Suprapubic skin (tissue), 4 donors: ENCODE data around the gene KIF3C. TPM values are rescaled to one million over a fixed set of nuclear protein-coding genes. Genes with fewer than 3 reads are reported as not detected.

Source experiments
- DNase-seq, 2 donors: peaks; one replicate each; pipeline ENCODE4 v3.0.0-alpha.2; 2019; ENCODE audit warnings: low spot score in 2 of 2
- H3K27ac ChIP-seq: fragments of 200-600 bp; sonication (generic); one replicate; pipeline ENCODE4 v1.5.1; 2019
- H3K27me3 ChIP-seq: fragments of 200-600 bp; sonication (generic); one replicate; pipeline ENCODE4 v1.5.1; 2019
- H3K36me3 ChIP-seq: fragments of 200-600 bp; sonication (generic); one replicate; pipeline ENCODE4 v1.5.1; 2019
- H3K4me1 ChIP-seq: fragments of 200-600 bp; sonication (generic); one replicate; pipeline ENCODE4 v1.5.1; 2019
- H3K4me3 ChIP-seq: fragments of 200-600 bp; sonication (generic); one replicate; pipeline ENCODE4 v1.5.1; 2019; ENCODE audit warnings: mild to moderate bottlenecking
- H3K9me3 ChIP-seq: fragments of 200-600 bp; sonication (generic); one replicate; pipeline ENCODE4 v1.5.1; 2019
- EP300 ChIP-seq: sonication (generic); formaldehyde crosslinking; IDR thresholded peaks from one replicate; pipeline ENCODE4 v1.6.1; 2017; ENCODE audit warnings: antibody characterized with exemption
- POLR2A ChIP-seq, 2 donors: fragments of 450-650 bp; IDR thresholded peaks; one replicate each; pipeline ENCODE4 v1.6.1; 2017; ENCODE audit warnings: antibody characterized with exemption in 2 of 2, mild to moderate bottlenecking in 2 of 2, moderate library complexity in 2 of 2
- POLR2AphosphoS5 ChIP-seq, 3 donors: sonication (generic); formaldehyde crosslinking; IDR thresholded peaks; one replicate each; pipeline ENCODE4 v1.6.1; 2017; ENCODE audit warnings: antibody characterized with exemption in 3 of 3
- WGBS: methylation state at CpG from one replicate; pipeline ENCODE4 v1.1.5; 2018; 5-methylcytosine and 5-hydroxymethylcytosine counted together
- total RNA-seq, 4 donors: library from RNA; depleted of rRNA; stranded (reverse); fragments of >200 nt; gene quantifications; one replicate each; pipeline ENCODE4 v1.1.0, GENCODE V29; 2016
- TF ChIP-seq, protein P1 (sequence below), 2 donors: fragments of 200-600 bp in 1 of 2; fragments of 450-650 bp in 1 of 2; sonication (generic) in 1 of 2; IDR thresholded peaks; one replicate each; pipeline ENCODE4 v1.5.1; 2016 to 2019; ENCODE audit warnings: antibody characterized with exemption in 2 of 2, mild to moderate bottlenecking in 1 of 2, moderate library complexity in 1 of 2

Gene KIF3C
- total RNA-seq, 4 donors from 2014 or later: 3.2 to 5.8 (median 4.7) TPM

DNA sequence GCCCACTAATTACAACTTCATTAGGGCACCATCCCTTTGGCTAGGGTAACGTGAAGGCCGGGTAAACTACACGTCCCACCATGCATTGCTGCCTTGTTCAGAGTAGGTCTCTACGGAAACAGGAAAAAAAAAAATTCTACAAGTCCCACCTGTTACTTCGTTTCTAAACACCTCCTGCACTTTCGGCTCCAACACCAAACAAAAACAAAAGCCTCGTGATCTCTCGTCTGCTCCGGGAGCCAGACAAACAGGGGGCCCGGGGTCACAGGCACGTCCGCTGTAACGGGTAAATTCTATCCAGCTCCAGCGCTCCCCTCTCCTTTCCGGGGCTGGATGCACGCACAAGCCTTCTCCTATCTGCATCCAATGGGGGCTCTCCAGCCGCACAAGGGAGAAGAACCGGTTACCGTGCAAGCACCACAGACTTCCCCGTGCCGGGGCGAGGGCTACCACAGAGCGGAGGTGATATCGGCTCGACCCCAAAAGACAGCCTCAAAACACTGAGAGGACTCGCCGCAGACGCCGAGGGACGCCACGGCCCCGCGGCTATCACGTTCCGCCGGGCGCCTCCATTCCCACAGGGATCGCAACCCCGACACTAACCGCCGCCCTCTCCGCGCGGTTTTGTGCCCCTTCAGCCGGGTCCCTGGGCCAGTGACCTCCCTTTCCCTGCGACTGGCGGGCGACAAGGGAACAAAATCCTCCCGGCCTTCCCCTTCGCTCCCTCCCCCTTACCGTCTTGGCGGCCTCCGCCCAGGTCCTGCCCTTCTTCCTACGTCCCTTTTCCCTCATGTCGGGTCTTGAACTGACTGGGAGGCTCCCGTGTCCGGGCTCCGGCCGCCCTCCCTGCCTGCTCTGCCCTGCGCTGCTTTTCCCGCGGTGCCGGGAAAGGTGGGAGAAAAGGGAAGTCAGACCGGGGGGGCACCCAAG is 104.6 kb downstream of the KIF3C start:
- Histone ChIP-seq H3K36me3 (peaks cover 9% of the 10 kb centered on the region), H3K27ac (peak overlapping the region; percentile 96), H3K4me1 (peaks cover 22% of the 10 kb centered on the region), H3K4me3 (peak overlapping the region; percentile 97), H3K27me3 (no peaks in the 10 kb centered on the region), H3K9me3 (no peaks in the 10 kb centered on the region)
- WGBS: under 1% methylated on average over 50 of the region's 64 CpGs
- peak; percentile 68 to 80 for DNase-seq
- TF ChIP-seq POLR2AphosphoS5 (IDR thresholded peaks at IDR 0.05) (no peak), POLR2A (IDR thresholded peaks at IDR 0.05) (no peak), EP300 (no peak)
- TF ChIP-seq, protein P1, sequence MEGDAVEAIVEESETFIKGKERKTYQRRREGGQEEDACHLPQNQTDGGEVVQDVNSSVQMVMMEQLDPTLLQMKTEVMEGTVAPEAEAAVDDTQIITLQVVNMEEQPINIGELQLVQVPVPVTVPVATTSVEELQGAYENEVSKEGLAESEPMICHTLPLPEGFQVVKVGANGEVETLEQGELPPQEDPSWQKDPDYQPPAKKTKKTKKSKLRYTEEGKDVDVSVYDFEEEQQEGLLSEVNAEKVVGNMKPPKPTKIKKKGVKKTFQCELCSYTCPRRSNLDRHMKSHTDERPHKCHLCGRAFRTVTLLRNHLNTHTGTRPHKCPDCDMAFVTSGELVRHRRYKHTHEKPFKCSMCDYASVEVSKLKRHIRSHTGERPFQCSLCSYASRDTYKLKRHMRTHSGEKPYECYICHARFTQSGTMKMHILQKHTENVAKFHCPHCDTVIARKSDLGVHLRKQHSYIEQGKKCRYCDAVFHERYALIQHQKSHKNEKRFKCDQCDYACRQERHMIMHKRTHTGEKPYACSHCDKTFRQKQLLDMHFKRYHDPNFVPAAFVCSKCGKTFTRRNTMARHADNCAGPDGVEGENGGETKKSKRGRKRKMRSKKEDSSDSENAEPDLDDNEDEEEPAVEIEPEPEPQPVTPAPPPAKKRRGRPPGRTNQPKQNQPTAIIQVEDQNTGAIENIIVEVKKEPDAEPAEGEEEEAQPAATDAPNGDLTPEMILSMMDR (IDR thresholded peaks at IDR 0.05): no peak

Other genes starting within 250 kb of the KIF3C start
- gene ASXL2, start 104.0 kb downstream of the KIF3C start, total RNA-seq: 10 to 100 TPM; 22.9 to 27.6 (median 23.5) TPM
- 100 to 1,000 TPM; 145 to 171 (median 165) TPM for gene RAB10, start 51.6 kb upstream of the KIF3C start, total RNA-seq
- under 1 TPM; 0.39 to 0.98 (median 0.72) TPM for gene GAREM2, start 190.6 kb upstream of the KIF3C start, total RNA-seq